WERI-Rb-1 (cell line): ENCODE data around the gene GRK3.
A peak's percentile ranks its signal among the peaks of the same experiment; 100 is the strongest.

Source experiments
- DNase-seq: peaks from one replicate; pipeline ENCODE4 v3.0.0-alpha.2; 2020
- H3K27ac ChIP-seq: fragments of 250-450 bp; sonication (Bioruptor Pico); 2 replicates; pipeline ENCODE4 v1.5.1; 2020; ENCODE audit warnings: mild to moderate bottlenecking, moderate library complexity
- H3K27me3 ChIP-seq: fragments of 250-450 bp; sonication (Bioruptor Pico); 2 replicates; pipeline ENCODE4 v1.5.1; 2021; ENCODE audit warnings: mild to moderate bottlenecking, low read depth, moderate library complexity; ENCODE audit not compliant: insufficient read depth, severe bottlenecking
- H3K36me3 ChIP-seq: fragments of 250-450 bp; sonication (Bioruptor Pico); 2 replicates; pipeline ENCODE4 v1.5.1; 2020; ENCODE audit warnings: mild to moderate bottlenecking, moderate library complexity
- H3K4me3 ChIP-seq: 2 replicates; pipeline ENCODE4 v1.5.1; 2011; ENCODE audit warnings: low read depth, mild to moderate bottlenecking, control low read depth, low read length
- H3K9me3 ChIP-seq: fragments of 250-450 bp; sonication (Bioruptor Pico); 2 replicates; pipeline ENCODE4 v1.5.1; 2021; ENCODE audit warnings: mild to moderate bottlenecking, moderate library complexity; ENCODE audit not compliant: severe bottlenecking
- TF ChIP-seq, protein P1 (sequence below): IDR thresholded peaks from 2 replicates; pipeline ENCODE4 v1.5.1; 2011; ENCODE audit warnings: low read depth, mild to moderate bottlenecking, control low read depth, inconsistent platforms, low read length

Gene GRK3

DNA sequence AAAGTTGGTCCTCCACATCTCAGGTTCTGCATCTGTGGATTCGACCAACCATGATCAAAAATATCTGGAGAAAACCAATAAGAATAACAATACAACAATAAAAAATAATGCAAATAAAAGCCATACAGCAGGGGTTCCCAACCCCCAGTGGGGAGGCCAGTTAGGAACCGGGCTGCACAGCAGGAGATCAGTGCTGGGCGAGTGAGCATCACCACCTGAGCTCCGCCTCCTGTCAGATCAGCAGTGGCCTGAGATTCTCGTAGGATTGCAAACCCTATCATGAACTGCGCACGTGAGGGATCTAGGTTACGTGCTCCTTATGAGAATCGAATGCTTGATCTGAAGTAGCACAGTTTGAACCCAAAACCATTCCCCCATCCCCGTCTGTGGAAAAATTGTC, 152.2 kb downstream of the GRK3 start:
- TF ChIP-seq, protein P1, sequence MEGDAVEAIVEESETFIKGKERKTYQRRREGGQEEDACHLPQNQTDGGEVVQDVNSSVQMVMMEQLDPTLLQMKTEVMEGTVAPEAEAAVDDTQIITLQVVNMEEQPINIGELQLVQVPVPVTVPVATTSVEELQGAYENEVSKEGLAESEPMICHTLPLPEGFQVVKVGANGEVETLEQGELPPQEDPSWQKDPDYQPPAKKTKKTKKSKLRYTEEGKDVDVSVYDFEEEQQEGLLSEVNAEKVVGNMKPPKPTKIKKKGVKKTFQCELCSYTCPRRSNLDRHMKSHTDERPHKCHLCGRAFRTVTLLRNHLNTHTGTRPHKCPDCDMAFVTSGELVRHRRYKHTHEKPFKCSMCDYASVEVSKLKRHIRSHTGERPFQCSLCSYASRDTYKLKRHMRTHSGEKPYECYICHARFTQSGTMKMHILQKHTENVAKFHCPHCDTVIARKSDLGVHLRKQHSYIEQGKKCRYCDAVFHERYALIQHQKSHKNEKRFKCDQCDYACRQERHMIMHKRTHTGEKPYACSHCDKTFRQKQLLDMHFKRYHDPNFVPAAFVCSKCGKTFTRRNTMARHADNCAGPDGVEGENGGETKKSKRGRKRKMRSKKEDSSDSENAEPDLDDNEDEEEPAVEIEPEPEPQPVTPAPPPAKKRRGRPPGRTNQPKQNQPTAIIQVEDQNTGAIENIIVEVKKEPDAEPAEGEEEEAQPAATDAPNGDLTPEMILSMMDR, result no peak
- peak; percentile 70 for DNase-seq
- H3K27ac ChIP-seq, result peak overlapping the region; percentile 28; the same call in 1 of the 2 replicates
- H3K4me3 ChIP-seq, result no peak overlapping the region
- H3K36me3 ChIP-seq, result peaks cover 4% of the 10 kb centered on the region; the same call in 1 of the 2 replicates
- no peaks in the 10 kb centered on the region for H3K9me3 ChIP-seq
- H3K27me3 ChIP-seq, result no peaks in the 10 kb centered on the region

- H3K4me3 ChIP-seq, result no peak overlapping the region
- DNase-seq, result no peak
- no peaks in the 10 kb centered on the region for H3K9me3 ChIP-seq
- H3K27me3 ChIP-seq, result no peaks in the 10 kb centered on the region
- H3K27ac ChIP-seq, result no peak overlapping the region
- H3K36me3 ChIP-seq, result peaks cover 4% of the 10 kb centered on the region; the same call in 1 of the 2 replicates
- TF ChIP-seq, protein P1, result no peak
Observed at GRCh38 chr22:25718135-25718840, 153.8 kb downstream of the GRK3 start.

DNA sequence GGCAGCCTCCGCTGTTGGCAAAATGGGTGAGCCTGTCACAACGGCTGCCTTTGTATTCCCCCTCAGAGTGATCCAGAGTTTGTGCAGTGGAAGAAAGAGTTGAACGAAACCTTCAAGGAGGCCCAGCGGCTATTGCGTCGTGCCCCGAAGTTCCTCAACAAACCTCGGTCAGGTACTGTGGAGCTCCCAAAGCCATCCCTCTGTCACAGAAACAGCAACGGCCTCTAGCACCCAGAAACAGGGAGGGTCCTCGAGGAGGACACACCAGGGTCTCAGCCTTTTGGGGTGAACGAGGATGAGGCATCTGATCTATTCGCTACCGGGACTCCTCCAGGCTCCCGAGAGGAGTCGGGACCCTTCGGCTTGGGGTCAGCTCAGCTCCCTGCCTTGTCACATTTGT, 157.7 kb downstream of the GRK3 start:
- DNase-seq, result no peak
- TF ChIP-seq, protein P1, result no peak
- no peak overlapping the region for H3K4me3 ChIP-seq
- no peak overlapping the region for H3K27ac ChIP-seq
- H3K27me3 ChIP-seq, result no peaks in the 10 kb centered on the region
- no peaks in the 10 kb centered on the region for H3K36me3 ChIP-seq
- no peaks in the 10 kb centered on the region for H3K9me3 ChIP-seq

GRCh38 chr22:25722626-25723025, 158.2 kb downstream of the GRK3 start:
- no peaks in the 10 kb centered on the region for H3K9me3 ChIP-seq
- TF ChIP-seq, protein P1, result no peak
- H3K4me3 ChIP-seq, result no peak overlapping the region
- no peaks in the 10 kb centered on the region for H3K36me3 ChIP-seq
- H3K27ac ChIP-seq, result no peak overlapping the region
- no peaks in the 10 kb centered on the region for H3K27me3 ChIP-seq
- no peak for DNase-seq

DNA sequence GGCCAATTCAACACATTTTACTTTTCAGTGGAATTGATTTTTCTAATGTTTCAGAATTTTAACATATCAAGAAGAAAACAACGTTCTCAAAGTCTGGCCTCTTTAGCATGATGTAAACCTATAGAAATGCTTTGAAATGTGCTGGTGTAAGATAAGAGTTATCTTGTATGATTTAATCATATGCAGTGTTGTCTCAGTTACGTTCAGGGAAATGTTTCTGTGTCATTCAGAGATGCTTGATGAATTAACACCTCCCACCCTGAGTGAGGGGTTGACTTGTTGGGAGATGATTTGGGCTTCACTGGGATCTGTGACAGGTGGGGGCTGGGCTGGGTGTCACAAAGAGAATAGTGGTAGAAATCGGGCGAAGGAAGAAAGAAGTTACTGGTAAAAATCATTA, 161.8 kb downstream of the GRK3 start:
- H3K4me3 ChIP-seq, result no peak overlapping the region
- no peak overlapping the region for H3K27ac ChIP-seq
- H3K9me3 ChIP-seq, result no peaks in the 10 kb centered on the region
- H3K27me3 ChIP-seq, result no peaks in the 10 kb centered on the region
- TF ChIP-seq, protein P1, result no peak
- DNase-seq, result no peak
- no peaks in the 10 kb centered on the region for H3K36me3 ChIP-seq

- DNase-seq, result no peak
- Histone ChIP-seq H3K36me3 (no peaks in the 10 kb centered on the region), H3K27ac (no peak overlapping the region), H3K27me3 (no peaks in the 10 kb centered on the region), H3K9me3 (no peaks in the 10 kb centered on the region), H3K4me3 (no peak overlapping the region)
- TF ChIP-seq, protein P1, result no peak
Observed at GRCh38 chr22:25728071-25728470, 163.6 kb downstream of the GRK3 start.
